Breast epithelium (tissue), 3 donors: Measurements from ENCODE around the gene EP400.

Experiments used
- POLR2A ChIP-seq: fragments of 450-650 bp; IDR thresholded peaks from one replicate; pipeline ENCODE4 v1.6.1; 2016; ENCODE audit warnings: antibody characterized with exemption, mild to moderate bottlenecking, moderate library complexity
- POLR2AphosphoS5 ChIP-seq, 3 donors: sonication (generic); formaldehyde crosslinking; IDR thresholded peaks; one replicate each; pipeline ENCODE4 v1.6.1; 2017; ENCODE audit warnings: antibody characterized with exemption in 3 of 3
- TF ChIP-seq, protein P1 (sequence below), 3 donors: fragments of 450-650 bp; IDR thresholded peaks; one replicate each; pipeline ENCODE4 v1.5.1; 2016 to 2017; ENCODE audit warnings: antibody characterized with exemption in 3 of 3, mild to moderate bottlenecking in 3 of 3, moderate library complexity in 3 of 3

DNA sequence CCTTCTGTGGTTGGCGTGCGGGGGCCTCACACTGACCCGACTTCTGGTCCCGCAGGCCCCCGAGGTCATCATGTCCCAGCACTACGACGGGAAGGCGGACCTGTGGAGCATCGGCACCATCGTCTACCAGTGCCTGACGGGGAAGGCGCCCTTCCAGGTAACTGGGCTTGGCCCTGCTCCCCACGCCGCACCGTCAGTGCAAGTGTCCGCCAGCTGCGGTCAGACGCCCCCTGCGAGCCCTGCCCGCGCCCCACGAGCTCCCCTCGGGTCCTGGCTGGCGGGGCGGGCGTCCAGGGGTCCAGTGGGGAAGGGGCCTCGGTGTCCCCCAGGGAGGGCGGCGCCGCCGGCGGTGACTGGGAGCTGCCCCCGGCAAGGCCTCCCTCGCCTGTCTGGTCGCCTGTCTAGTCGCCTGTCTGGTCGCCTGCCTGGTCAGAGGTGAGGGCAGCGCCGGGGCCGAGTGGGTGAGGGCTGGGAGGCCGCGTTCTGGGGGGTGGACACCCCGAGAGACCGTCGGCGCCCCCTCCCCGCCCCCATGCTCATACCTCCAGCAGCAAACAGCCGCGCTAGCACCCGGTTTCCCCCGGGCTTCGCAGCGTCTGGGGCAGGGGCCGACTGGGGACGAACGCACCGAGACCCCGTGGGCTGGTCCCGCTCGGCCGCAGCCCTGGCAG lies 40.5 kb upstream of the EP400 start:
- TF ChIP-seq, protein P1, sequence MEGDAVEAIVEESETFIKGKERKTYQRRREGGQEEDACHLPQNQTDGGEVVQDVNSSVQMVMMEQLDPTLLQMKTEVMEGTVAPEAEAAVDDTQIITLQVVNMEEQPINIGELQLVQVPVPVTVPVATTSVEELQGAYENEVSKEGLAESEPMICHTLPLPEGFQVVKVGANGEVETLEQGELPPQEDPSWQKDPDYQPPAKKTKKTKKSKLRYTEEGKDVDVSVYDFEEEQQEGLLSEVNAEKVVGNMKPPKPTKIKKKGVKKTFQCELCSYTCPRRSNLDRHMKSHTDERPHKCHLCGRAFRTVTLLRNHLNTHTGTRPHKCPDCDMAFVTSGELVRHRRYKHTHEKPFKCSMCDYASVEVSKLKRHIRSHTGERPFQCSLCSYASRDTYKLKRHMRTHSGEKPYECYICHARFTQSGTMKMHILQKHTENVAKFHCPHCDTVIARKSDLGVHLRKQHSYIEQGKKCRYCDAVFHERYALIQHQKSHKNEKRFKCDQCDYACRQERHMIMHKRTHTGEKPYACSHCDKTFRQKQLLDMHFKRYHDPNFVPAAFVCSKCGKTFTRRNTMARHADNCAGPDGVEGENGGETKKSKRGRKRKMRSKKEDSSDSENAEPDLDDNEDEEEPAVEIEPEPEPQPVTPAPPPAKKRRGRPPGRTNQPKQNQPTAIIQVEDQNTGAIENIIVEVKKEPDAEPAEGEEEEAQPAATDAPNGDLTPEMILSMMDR (IDR thresholded peaks at IDR 0.05), result no peak
- no peak for TF ChIP-seq POLR2A
- no peak for TF ChIP-seq POLR2AphosphoS5 (IDR thresholded peaks at IDR 0.05)
